OCI-LY3 (cell line): ENCODE data around the gene ITFG1.
"Not testable (repeated sequence)": the region's sequence is repeated elsewhere in the genome, so short reads cannot be mapped to it uniquely, and the experiment has no call there.

ENCODE experiments used
- H2AFZ ChIP-seq: fragments of 200-600, 300-600 bp; shearing (Covaris generic); 2 replicates; pipeline ENCODE4 v1.6.0; 2014; ENCODE audit warnings: antibody characterized with exemption, low read depth, low read length
- H3K27ac ChIP-seq: fragments of 200-600, 300-600 bp; sonication (generic); 2 replicates; pipeline ENCODE4 v1.5.1; 2014; ENCODE audit warnings: mild to moderate bottlenecking, low read length, moderate library complexity, mixed read lengths
- H3K27me3 ChIP-seq: fragments of 200-600, 300-600 bp; sonication (generic); 2 replicates; pipeline ENCODE4 v1.6.1; 2014; ENCODE audit warnings: low read depth, low read length, mixed read lengths
- H3K36me3 ChIP-seq: fragments of 200-600, 300-600 bp; sonication (generic); replicated peaks from 2 replicates; pipeline ENCODE3; 2014; ENCODE audit warnings: low read depth, low read length, mixed read lengths
- H3K4me1 ChIP-seq: fragments of 300-600, 200-600 bp; sonication (generic); 2 replicates; pipeline ENCODE4 v1.6.1; 2014; ENCODE audit warnings: low read length, mixed read lengths
- H3K4me2 ChIP-seq: fragments of 200-600, 300-600 bp; sonication (generic); 2 replicates; pipeline ENCODE4 v1.6.1; 2014; ENCODE audit warnings: low read length, mixed read lengths
- H3K4me3 ChIP-seq: fragments of 300-600, 200-600 bp; sonication (generic); 2 replicates; pipeline ENCODE4 v1.5.1; 2014; ENCODE audit warnings: antibody characterized with exemption, mild to moderate bottlenecking, low read length, moderate library complexity
- H3K79me2 ChIP-seq: fragments of 300-600, 200-600 bp; shearing (Covaris generic); 2 replicates; pipeline ENCODE4 v1.6.1; 2014; ENCODE audit warnings: mild to moderate bottlenecking, low read length, mixed read lengths
- H3K9ac ChIP-seq: fragments of 300-600, 200-600 bp; shearing (Covaris generic); 2 replicates; pipeline ENCODE4 v1.6.0; 2014; ENCODE audit warnings: mild to moderate bottlenecking, low read length, moderate library complexity
- H3K9me3 ChIP-seq: fragments of 200-600, 300-600 bp; shearing (Covaris generic); 2 replicates; pipeline ENCODE4 v1.6.1; 2014; ENCODE audit warnings: low read length, mixed read lengths; ENCODE audit not compliant: insufficient read depth
- H4K20me1 ChIP-seq: fragments of 200-600, 300-600 bp; sonication (generic); 2 replicates; pipeline ENCODE4 v1.6.1; 2016; ENCODE audit warnings: low read length, mixed read lengths; ENCODE audit not compliant: insufficient read depth
- CTCF ChIP-seq: fragments of 200-600, 300-600 bp; sonication (generic); IDR thresholded peaks from 2 replicates; pipeline ENCODE4 v1.5.1; 2014; ENCODE audit warnings: antibody characterized with exemption, low read length, low read depth
- EZH2phosphoT487 ChIP-seq: fragments of 200-600 bp; shearing (Covaris generic); IDR thresholded peaks from 2 replicates; pipeline ENCODE4 v1.6.1; 2018; ENCODE audit warnings: antibody characterized with exemption, mixed run types, low read depth

The ITFG1 gene

GRCh38 chr16:47198180-47198575, 262.7 kb downstream of the ITFG1 start:
- no peak for TF ChIP-seq EZH2phosphoT487
- TF ChIP-seq CTCF, result no peak
- H3K36me3 ChIP-seq, result no peaks in the 10 kb centered on the region
- H4K20me1 ChIP-seq, result no peaks in the 10 kb centered on the region
- no peaks in the 10 kb centered on the region for H3K4me1 ChIP-seq
- no peak overlapping the region for H2AFZ ChIP-seq
- H3K4me3 ChIP-seq, result no peak overlapping the region
- no peak overlapping the region for H3K27ac ChIP-seq
- no peak overlapping the region for H3K9ac ChIP-seq
- no peaks in the 10 kb centered on the region for H3K9me3 ChIP-seq
- no peaks in the 10 kb centered on the region for H3K27me3 ChIP-seq
- no peak overlapping the region for H3K4me2 ChIP-seq
- no peaks in the 10 kb centered on the region for H3K79me2 ChIP-seq

GRCh38 chr16:47197536-47198179, 263.2 kb downstream of the ITFG1 start:
- Histone ChIP-seq H3K27me3 (no peaks in the 10 kb centered on the region), H4K20me1 (no peaks in the 10 kb centered on the region), H3K79me2 (no peaks in the 10 kb centered on the region), H3K4me3 (no peak overlapping the region), H3K9ac (no peak overlapping the region), H3K27ac (no peak overlapping the region), H3K4me1 (no peaks in the 10 kb centered on the region), H3K9me3 (no peaks in the 10 kb centered on the region), H3K4me2 (no peak overlapping the region), H3K36me3 (no peaks in the 10 kb centered on the region), H2AFZ (no peak overlapping the region)
- TF ChIP-seq EZH2phosphoT487, result no peak
- no peak for TF ChIP-seq CTCF

GRCh38 chr16:47196457-47196856, 264.4 kb downstream of the ITFG1 start:
- Histone ChIP-seq H3K4me2 (no peak overlapping the region), H3K4me3 (no peak overlapping the region), H2AFZ (no peak overlapping the region), H3K27me3 (no peaks in the 10 kb centered on the region), H3K36me3 (no peaks in the 10 kb centered on the region), H4K20me1 (no peaks in the 10 kb centered on the region), H3K4me1 (no peaks in the 10 kb centered on the region), H3K9me3 (no peaks in the 10 kb centered on the region), H3K79me2 (no peaks in the 10 kb centered on the region), H3K9ac (no peak overlapping the region), H3K27ac (no peak overlapping the region)
- TF ChIP-seq EZH2phosphoT487, result no peak
- no peak for TF ChIP-seq CTCF

- no peak overlapping the region for H3K27ac ChIP-seq
- no peaks in the 10 kb centered on the region for H3K27me3 ChIP-seq
- TF ChIP-seq CTCF, result no peak
- no peak for TF ChIP-seq EZH2phosphoT487
- no peak overlapping the region for H2AFZ ChIP-seq
- no peak overlapping the region for H3K4me2 ChIP-seq
- H4K20me1 ChIP-seq, result no peaks in the 10 kb centered on the region
- no peaks in the 10 kb centered on the region for H3K36me3 ChIP-seq
- H3K9ac ChIP-seq, result no peak overlapping the region
- H3K4me3 ChIP-seq, result no peak overlapping the region
- H3K4me1 ChIP-seq, result no peaks in the 10 kb centered on the region
- no peaks in the 10 kb centered on the region for H3K79me2 ChIP-seq
- H3K9me3 ChIP-seq, result no peaks in the 10 kb centered on the region
These were observed 278.5 kb downstream of the ITFG1 start for GRCh38 chr16:47182318-47182717.

- H3K4me2 ChIP-seq, H3K36me3 ChIP-seq, H3K4me3 ChIP-seq, H2AFZ ChIP-seq, H3K27ac ChIP-seq, H4K20me1 ChIP-seq, H3K9ac ChIP-seq, H3K4me1 ChIP-seq, H3K79me2 ChIP-seq, H3K9me3 ChIP-seq, H3K27me3 ChIP-seq: not testable (repeated sequence)
These were observed 279.8 kb downstream of the ITFG1 start for GRCh38 chr16:47181066-47181465.
